Stimulated activated CD8-positive, alpha-beta memory T cell treated with anti-CD3 and anti-CD28 coated beads, Interleukin-4, amount 100 ng/mL, for 1 hour (primary cell): ENCODE data around the gene RMC1.
"Not testable (repeated sequence)": the region's sequence is repeated elsewhere in the genome, so short reads cannot be mapped to it uniquely, and the experiment has no call there.

Source experiments
- DNase-seq, 2 donors: peaks; one replicate each; pipeline ENCODE4 v3.0.0-alpha.2; 2020; ENCODE audit warnings: low read depth in 2 of 2, low spot score in 1 of 2

The RMC1 gene

DNA sequence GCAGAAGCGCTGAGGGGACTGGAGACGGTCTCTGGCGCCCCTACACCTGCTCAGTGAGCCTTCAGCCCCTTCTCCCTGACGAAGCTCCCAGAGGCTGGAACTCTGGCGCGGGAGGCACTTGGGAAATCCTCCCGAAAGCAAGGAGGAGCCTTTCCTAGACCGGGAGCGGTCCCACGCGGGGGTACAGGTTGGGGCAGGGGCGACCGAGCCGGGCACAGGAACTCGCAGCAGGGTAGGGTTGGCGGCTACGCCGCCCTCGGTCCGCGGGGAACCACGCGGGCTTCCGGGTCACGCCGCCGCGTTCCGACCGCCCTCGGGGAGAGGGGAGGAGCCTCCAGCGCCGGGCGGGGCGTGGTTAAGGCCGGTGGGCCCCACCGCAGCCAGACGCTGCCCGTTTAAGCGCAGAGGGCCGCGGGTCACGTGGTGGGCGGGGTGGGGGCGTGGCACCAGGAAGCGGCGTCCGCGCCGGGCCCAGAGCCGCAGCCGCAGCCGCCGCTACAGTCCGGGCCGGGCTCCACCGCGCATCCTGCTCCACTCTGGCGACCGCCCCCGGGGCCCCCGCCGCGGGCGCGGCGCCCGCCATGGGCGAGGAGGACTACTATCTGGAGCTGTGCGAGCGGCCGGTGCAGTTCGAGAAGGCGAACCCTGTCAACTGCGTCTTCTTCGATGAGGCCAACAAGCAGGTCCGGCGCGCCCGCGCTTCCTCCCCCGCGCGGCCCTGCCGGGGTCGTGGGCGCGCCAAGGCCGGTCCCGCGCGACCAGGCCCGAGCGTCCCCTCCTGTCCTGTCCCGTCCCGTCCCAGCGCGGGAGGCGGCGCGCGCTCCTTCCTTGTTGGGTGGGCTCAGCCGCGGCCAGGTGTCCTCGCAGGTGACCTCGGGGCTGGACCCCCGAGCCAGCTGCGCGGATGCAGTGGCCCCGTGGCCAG is at the start of gene RMC1:
Gene RMC1 (plus strand): TSS at position 474 of the 925 bp plus-strand sequence. CDS start 108 bp downstream, at position 582.
- peak; percentile 98 to 99 for DNase-seq

GRCh38 chr18:23453680-23454058 is 49.6 kb upstream of the RMC1 start:
- no peak for DNase-seq

DNA sequence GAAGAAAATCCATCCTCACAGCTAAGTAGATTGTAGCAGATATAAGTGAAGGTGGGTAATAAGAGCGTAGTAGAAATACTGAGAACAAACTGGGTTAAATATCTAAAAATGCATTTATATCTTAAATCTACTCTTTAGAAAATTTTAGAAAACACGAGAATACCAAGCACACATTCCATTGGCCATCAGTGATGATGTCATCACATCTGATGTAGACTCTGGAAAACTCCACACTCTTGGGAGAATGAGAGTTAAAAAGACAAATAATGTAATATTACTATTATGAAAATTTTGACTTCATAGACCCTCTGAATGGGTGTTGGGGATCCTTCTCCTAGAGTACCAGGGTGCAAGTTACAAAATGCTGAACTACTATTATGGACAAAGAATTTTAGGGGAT is 46.5 kb upstream of the RMC1 start:
- DNase-seq: no peak

- DNase-seq: no peak
Observed at GRCh38 chr18:23458830-23459529, 44.3 kb upstream of the RMC1 start.

- DNase-seq: no peak
Observed at GRCh38 chr18:23459530-23459921, 43.8 kb upstream of the RMC1 start.

GRCh38 chr18:23460285-23461273 is 42.7 kb upstream of the RMC1 start:
- DNase-seq: no peak

DNA sequence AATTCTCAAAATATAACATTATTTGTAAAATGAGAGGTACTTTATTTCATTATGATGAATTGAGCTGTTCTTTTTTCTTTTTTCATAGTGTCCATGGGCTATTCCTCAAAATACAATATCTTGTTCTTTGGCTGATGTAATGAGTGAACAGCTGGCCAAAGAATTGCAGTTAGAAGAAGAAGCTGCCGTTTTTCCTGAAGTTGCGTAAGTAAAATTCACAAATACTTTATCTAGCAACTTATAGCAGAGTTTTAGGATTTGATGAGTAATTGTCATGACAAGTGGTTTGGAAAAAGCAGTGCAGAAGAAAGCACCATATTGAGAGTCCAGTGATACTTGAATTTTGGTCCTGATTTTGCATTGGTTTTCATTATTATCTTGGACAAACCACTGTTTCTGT is 40.4 kb upstream of the RMC1 start:
- no peak for DNase-seq

DNA sequence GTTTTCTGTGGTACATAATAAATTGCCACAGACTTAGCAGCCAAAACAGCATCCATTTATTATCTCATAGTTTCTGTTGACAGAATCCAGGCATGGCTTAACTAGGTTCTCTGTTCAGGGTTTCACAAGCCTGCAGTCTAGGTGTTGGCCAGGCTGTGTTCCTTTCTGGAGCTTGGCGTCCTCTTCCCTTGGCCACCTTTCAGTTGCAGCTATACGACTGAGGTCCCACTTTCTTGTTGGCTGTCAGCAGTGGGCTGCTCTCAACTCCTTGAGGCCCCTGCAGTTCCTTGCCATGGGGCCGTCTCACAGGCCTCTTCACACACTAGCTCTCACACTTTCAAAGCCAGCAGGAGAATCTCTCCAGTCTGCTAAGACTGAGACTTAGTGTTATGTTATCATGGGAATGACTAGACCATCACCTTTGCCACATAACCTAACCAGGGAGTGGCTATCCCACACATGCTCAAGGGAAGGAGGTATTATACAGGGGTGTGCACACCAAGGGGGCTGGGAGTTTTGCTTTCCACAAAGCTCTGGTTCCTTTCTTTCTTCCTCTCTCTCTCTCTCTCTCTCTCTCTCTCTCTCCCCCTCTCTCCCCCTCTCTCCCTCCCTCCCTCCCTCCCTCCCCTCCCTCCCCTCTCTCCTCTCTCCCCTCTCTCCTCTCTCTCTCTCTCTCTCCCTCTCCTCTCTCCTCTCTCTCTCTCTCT is 34.4 kb upstream of the RMC1 start:
- no peak for DNase-seq

DNA sequence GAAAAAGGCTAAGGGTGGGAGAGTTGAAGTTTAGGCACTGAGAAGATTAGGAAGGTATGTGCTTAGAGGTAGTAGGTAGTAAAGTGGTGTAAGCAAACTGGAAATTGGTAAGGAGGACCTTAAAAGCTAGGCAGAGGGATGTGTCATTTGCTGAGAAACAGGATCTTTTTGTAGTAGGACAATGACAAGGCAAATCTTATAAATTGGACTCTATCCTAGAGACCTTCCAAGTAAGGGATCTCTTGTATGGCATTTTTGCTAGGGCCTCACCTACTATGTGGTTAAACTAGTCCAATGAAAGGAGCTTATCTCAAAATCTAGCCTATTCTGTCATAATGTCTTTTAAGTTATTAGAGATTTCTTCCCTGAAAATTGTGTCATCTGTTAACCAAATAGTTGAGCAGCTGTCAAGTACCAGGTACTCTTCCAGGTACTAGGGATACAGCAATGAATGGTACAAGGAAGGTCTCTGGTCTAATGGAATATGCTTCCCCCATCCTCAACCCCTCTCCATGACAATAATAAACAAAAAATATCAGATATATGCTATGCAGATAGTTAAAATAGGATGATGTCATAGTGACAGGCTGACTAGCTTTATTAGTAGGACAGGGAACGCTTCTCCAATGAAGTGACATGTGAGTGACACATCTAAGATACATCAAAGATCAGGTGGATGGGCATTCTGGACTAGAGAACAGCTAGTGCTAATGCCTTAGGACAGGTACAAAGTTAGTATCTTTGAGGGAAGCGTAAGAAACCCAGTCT is 32.5 kb upstream of the RMC1 start:
- no peak for DNase-seq

DNA sequence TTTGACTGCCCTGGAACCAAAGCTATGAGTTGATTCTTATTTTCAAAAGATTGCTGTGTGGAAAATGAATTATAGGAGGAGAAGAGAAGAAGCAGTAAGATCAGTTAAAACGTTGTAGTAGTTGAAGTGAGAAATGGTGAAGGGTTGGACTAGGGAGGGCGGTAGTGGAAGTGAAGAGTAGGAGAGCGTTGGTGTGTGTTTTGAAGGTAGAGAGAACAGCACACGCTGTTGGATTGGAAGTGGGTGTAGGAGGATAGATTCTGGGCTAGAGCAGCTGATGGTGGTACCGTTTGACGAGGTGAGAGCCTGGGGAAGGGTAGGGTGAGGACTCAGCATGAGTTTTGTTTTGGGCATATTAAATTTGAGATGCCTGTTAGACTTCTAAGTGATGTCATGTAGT is 31.8 kb upstream of the RMC1 start:
- DNase-seq: no peak

- DNase-seq: no peak
Observed at GRCh38 chr18:23479829-23480505, 23.3 kb upstream of the RMC1 start.

GRCh38 chr18:23484561-23485182 is 18.6 kb upstream of the RMC1 start:
- DNase-seq: no peak

DNA sequence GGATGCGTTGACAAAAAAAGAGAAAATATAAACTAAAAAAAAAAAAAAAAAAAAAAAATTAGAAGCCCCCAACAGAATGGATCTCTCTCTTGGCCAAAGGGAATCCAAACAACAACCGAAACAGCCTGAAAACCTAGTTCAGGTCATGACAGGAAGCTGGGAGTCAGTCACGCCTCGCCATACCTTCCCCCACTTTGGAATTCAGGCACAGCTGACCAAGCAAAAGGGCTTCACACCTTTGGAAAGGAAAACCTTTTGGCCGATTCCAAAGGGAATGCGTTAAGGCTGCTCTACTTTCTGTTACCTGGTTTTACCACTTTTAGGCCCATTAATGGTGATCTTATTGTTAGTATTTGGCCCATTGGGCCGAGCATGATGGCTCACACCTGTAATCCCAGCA is 17.9 kb upstream of the RMC1 start:
- no peak for DNase-seq

DNA sequence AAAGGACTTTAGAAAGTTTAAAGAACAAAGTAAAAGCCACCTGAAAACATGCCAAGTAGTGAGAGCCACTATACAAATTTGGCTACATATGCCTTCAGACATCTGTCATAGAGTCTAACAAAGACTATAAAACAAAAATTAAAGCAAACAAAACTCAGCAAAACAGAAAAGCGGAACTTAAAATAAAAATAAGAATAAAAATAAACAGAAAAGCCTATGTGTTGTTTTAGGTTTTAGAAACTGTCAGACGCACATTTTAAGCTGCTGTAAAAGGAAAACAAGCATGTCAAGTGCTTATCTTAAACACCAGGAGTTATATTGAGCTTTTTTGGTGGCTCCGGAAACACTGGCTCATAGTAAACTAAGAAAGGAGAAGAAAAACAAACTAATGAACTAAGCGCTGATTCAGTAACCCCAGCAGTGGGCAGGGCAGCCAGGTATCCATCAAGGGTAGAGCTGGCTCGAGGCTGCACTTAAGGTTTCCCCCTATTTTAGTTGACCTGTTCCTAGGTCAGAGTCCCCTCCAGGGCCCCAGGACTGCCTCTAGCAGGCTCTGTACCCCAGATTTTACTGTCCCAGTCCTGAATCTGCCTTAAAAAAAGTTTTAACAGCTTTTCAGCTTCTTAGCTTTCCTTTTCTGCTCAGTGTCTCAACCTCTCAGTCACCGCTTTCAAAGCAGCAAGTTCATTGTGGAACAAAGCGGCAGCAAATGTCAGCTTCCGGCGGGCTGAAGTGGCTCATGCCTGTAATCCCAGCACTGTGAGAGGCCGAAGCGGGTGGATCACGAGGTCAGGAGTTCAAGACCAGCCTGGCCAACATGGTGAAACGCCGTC is 15.4 kb upstream of the RMC1 start:
- no peak for DNase-seq

GRCh38 chr18:23489586-23489985 is 13.7 kb upstream of the RMC1 start:
- DNase-seq: not testable (repeated sequence)

DNA sequence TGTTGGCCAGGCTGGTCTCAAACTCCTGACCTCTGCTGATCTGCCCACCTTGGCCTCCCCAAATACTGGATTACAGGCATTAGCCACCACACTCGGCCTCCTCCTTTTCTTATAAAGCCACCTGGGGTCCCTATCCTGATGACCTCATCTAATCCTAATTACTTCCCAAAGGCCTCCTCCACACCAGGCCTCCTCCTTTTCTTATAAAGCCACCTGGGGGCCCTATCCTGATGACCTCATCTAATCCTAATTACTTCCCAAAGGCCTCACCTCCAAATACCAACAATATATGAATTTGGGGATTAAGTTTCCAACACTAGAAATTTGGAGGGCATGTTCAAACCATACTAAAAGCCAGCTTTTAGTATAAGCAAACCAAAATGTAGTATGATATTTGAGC is 9.7 kb upstream of the RMC1 start:
- DNase-seq: no peak

GRCh38 chr18:23494992-23495391 is 8.3 kb upstream of the RMC1 start:
- DNase-seq: no peak
